Liver (tissue), 9 donors: ENCODE results near the gene NDUFC2. TPM values are rescaled to one million over a fixed set of nuclear protein-coding genes. Genes with fewer than 3 reads are reported as not detected.

Experiments
- DNase-seq: peaks from one replicate; pipeline ENCODE4 v3.0.0-alpha.2; 2017; ENCODE audit warnings: low spot score
- H3K27ac ChIP-seq, 2 donors: one replicate each; pipeline ENCODE4 v1.7.0; 2013; ENCODE audit warnings: inconsistent platforms in 2 of 2, low read length in 2 of 2, control low read depth in 1 of 2, low read depth in 1 of 2, mild to moderate bottlenecking in 1 of 2
- H3K27me3 ChIP-seq, 4 donors: one replicate each; pipeline versions ENCODE4 v1.6.1 to v1.7.0; 2013; ENCODE audit warnings: low read length in 3 of 4, inconsistent platforms in 1 of 4, mild to moderate bottlenecking in 1 of 4, moderate library complexity in 1 of 4; ENCODE audit not compliant: control insufficient read depth in 4 of 4, insufficient read depth in 4 of 4
- H3K36me3 ChIP-seq, 4 donors: one replicate each; pipeline versions ENCODE4 v1.6.1 to v1.7.0; 2013; ENCODE audit warnings: low read length in 3 of 4, mild to moderate bottlenecking in 3 of 4, low read depth in 1 of 4, moderate library complexity in 1 of 4; ENCODE audit not compliant: control insufficient read depth in 4 of 4, insufficient read depth in 3 of 4
- H3K4me1 ChIP-seq, 4 donors: one replicate each; pipeline versions ENCODE4 v1.6.1 to v1.7.0; 2013; ENCODE audit warnings: low read length in 3 of 4, mild to moderate bottlenecking in 3 of 4, moderate library complexity in 1 of 4; ENCODE audit not compliant: control insufficient read depth in 4 of 4, insufficient read depth in 4 of 4
- H3K4me3 ChIP-seq, 3 donors: one replicate each; pipeline versions ENCODE4 v1.6.1 to v1.7.0; 2013; ENCODE audit warnings: low read length in 3 of 3, control low read depth in 1 of 3, low read depth in 1 of 3, mild to moderate bottlenecking in 1 of 3
- H3K9ac ChIP-seq, 2 donors: one replicate each; pipeline ENCODE4 v1.7.0; 2013; ENCODE audit warnings: low read length in 2 of 2, mild to moderate bottlenecking in 2 of 2, moderate library complexity in 2 of 2, control low read depth in 1 of 2, low read depth in 1 of 2
- H3K9me3 ChIP-seq, 4 donors: one replicate each; pipeline versions ENCODE4 v1.6.1 to v1.7.0; 2013; ENCODE audit warnings: low read length in 3 of 4; ENCODE audit not compliant: control insufficient read depth in 4 of 4
- HNF4A ChIP-seq, 2 donors: conservative IDR thresholded peaks; 2 replicates each; pipeline ENCODE4 v1.6.1; 2016; ENCODE audit warnings: antibody characterized with exemption in 2 of 2, mild to moderate bottlenecking in 2 of 2
- SP1 ChIP-seq: IDR thresholded peaks from 2 replicates; pipeline ENCODE4 v1.6.1; 2018; ENCODE audit warnings: antibody characterized with exemption, mild to moderate bottlenecking
- TAF1 ChIP-seq: conservative IDR thresholded peaks from 2 replicates; pipeline ENCODE4 v1.6.1; 2016; ENCODE audit warnings: antibody characterized with exemption, mild to moderate bottlenecking
- WGBS: extraction: QIAGEN DNeasy Blood & Tissue Kit; methylation state at CpG from one replicate; pipeline ENCODE4 v1.1.7; 2013; 5-methylcytosine and 5-hydroxymethylcytosine counted together
- polyA plus RNA-seq, 2 donors: library from polyadenylated mRNA; stranded (reverse) in 1 of 2; unstranded in 1 of 2; fragments of 200-250 nt in 1 of 2; fragments of >200 nt in 1 of 2; fragmentation: Nextera tagmentation in 1 of 2; extraction: Ambion mirVana in 1 of 2; gene quantifications; one replicate each; pipeline versions ENCODE4 v1.2.1 to v1.2.3, GENCODE V29; 2013 to 2015
- total RNA-seq, 2 donors: library from RNA; depleted of rRNA; stranded (reverse); fragments of >200 nt; gene quantifications; one replicate each; pipeline ENCODE4 v1.2.3, GENCODE V29; 2014
- TF ChIP-seq, protein P1 (sequence below): IDR thresholded peaks from 2 replicates; pipeline ENCODE4 v1.6.1; 2016; ENCODE audit warnings: antibody characterized with exemption
- TF ChIP-seq, protein P2 (sequence below): IDR thresholded peaks from 2 replicates; pipeline ENCODE4 v1.6.1; 2016; ENCODE audit warnings: antibody characterized with exemption, mild to moderate bottlenecking
- donor health status: healthy.
- donor health status: healthy.
- donor health status: healthy.
- donor health status: healthy.
- donor health status: healthy.

Gene NDUFC2
- total and polyA plus RNA-seq, 4 donors: 86.9 to 783 (median 199) TPM

DNA sequence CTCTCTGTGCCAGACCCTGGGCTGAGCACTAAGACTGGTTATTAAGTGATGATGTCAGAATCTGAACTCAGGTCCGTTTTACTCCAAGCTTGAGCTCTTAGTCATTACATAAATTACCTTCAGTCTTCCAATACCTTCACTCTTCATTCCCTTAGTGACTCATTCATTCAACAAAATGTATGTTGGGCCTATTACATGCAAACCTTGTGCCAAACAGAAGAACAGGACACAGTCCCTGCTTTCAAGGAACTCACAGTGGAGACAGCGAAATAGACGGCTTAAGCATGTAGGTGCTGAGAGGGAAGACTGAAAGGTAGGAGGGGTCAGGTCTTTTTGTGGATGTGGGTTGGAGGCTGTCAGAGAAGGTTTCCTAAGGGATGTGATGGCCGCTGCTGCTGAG lies 59.9 kb downstream of the NDUFC2 start:
- WGBS: 65% methylated on average over 4 of the region's 4 CpGs
- no peak overlapping the region for H3K4me3 ChIP-seq

More for the DNA sequence above, 59.9 kb downstream of the NDUFC2 start:
- Histone ChIP-seq H3K27me3 (no peaks in the 10 kb centered on the region), H3K9me3 (no peaks in the 10 kb centered on the region), H3K36me3 (peaks cover 1 to 19% (median 8%) of the 10 kb centered on the region in 4 donors), H3K27ac (no peak overlapping the region), H3K9ac (no peak overlapping the region), H3K4me1 (peaks cover 0 to 13% (median 5%) of the 10 kb centered on the region in 4 donors)
- DNase-seq: no peak
- no peak for TF ChIP-seq TAF1
- TF ChIP-seq, protein P1, sequence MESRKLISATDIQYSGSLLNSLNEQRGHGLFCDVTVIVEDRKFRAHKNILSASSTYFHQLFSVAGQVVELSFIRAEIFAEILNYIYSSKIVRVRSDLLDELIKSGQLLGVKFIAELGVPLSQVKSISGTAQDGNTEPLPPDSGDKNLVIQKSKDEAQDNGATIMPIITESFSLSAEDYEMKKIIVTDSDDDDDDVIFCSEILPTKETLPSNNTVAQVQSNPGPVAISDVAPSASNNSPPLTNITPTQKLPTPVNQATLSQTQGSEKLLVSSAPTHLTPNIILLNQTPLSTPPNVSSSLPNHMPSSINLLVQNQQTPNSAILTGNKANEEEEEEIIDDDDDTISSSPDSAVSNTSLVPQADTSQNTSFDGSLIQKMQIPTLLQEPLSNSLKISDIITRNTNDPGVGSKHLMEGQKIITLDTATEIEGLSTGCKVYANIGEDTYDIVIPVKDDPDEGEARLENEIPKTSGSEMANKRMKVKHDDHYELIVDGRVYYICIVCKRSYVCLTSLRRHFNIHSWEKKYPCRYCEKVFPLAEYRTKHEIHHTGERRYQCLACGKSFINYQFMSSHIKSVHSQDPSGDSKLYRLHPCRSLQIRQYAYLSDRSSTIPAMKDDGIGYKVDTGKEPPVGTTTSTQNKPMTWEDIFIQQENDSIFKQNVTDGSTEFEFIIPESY: no peak
- TF ChIP-seq, protein P2, sequence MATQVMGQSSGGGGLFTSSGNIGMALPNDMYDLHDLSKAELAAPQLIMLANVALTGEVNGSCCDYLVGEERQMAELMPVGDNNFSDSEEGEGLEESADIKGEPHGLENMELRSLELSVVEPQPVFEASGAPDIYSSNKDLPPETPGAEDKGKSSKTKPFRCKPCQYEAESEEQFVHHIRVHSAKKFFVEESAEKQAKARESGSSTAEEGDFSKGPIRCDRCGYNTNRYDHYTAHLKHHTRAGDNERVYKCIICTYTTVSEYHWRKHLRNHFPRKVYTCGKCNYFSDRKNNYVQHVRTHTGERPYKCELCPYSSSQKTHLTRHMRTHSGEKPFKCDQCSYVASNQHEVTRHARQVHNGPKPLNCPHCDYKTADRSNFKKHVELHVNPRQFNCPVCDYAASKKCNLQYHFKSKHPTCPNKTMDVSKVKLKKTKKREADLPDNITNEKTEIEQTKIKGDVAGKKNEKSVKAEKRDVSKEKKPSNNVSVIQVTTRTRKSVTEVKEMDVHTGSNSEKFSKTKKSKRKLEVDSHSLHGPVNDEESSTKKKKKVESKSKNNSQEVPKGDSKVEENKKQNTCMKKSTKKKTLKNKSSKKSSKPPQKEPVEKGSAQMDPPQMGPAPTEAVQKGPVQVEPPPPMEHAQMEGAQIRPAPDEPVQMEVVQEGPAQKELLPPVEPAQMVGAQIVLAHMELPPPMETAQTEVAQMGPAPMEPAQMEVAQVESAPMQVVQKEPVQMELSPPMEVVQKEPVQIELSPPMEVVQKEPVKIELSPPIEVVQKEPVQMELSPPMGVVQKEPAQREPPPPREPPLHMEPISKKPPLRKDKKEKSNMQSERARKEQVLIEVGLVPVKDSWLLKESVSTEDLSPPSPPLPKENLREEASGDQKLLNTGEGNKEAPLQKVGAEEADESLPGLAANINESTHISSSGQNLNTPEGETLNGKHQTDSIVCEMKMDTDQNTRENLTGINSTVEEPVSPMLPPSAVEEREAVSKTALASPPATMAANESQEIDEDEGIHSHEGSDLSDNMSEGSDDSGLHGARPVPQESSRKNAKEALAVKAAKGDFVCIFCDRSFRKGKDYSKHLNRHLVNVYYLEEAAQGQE: no peak
- no peak for TF ChIP-seq SP1
- TF ChIP-seq HNF4A (conservative IDR thresholded peaks at IDR 0.05): no peak

Other genes starting within 250 kb of the NDUFC2 start
- 10 to 100 TPM; 19.1 TPM for gene INTS4, start 85.2 kb downstream of the NDUFC2 start, total RNA-seq
- 10 to 100 TPM in 1 of 2 donors, 1 to 10 TPM in 1; 7.9 to 10.9 TPM for gene INTS4, start 85.2 kb downstream of the NDUFC2 start, polyA plus RNA-seq
- gene KCTD14, start 56.6 kb downstream of the NDUFC2 start, total RNA-seq: 1 to 10 TPM in 1 of 2 donors, under 1 TPM in 1; 0.70 to 6.2 TPM
- 1 to 10 TPM; 7.2 to 7.3 TPM for gene KCTD14, start 56.6 kb downstream of the NDUFC2 start, polyA plus RNA-seq
- gene THRSP, start 16.0 kb downstream of the NDUFC2 start, total RNA-seq: 10 to 100 TPM in 1 of 2 donors, not detected in 1; 30.9 TPM
- gene THRSP, start 16.0 kb downstream of the NDUFC2 start, polyA plus RNA-seq: 10 to 100 TPM; 51.1 to 90.1 TPM
- gene ALG8, start 59.8 kb upstream of the NDUFC2 start, total RNA-seq: 10 to 100 TPM; 36.8 to 39.2 TPM
- gene ALG8, start 59.8 kb upstream of the NDUFC2 start, polyA plus RNA-seq: 10 to 100 TPM; 29.4 to 46.0 TPM
- gene KCTD21, start 108.8 kb upstream of the NDUFC2 start, total RNA-seq: 10 to 100 TPM in 1 of 2 donors, 1 to 10 TPM in 1; 5.8 to 12.0 TPM
- gene KCTD21, start 108.8 kb upstream of the NDUFC2 start, polyA plus RNA-seq: 10 to 100 TPM in 1 of 2 donors, 1 to 10 TPM in 1; 6.3 to 12.6 TPM
- 10 to 100 TPM in 1 of 2 donors, 1 to 10 TPM in 1; 2.3 to 11.0 TPM for gene USP35, start 109.1 kb upstream of the NDUFC2 start, total RNA-seq
- gene USP35, start 109.1 kb upstream of the NDUFC2 start, polyA plus RNA-seq: 1 to 10 TPM; 2.6 to 7.0 TPM